Measurements from ENCODE around the gene TMEM191C.
"Not testable (repeated sequence)": the region's sequence is repeated elsewhere in the genome, so short reads cannot be mapped to it uniquely, and the experiment has no call there.

Gene TMEM191C

GRCh38 chr22:21484039-21484438, 16.9 kb downstream of the TMEM191C start:
- not testable (repeated sequence) for DNase-seq

- not testable (repeated sequence) for DNase-seq
Observed at GRCh38 chr22:21487723-21488122, 20.5 kb downstream of the TMEM191C start.

DNA sequence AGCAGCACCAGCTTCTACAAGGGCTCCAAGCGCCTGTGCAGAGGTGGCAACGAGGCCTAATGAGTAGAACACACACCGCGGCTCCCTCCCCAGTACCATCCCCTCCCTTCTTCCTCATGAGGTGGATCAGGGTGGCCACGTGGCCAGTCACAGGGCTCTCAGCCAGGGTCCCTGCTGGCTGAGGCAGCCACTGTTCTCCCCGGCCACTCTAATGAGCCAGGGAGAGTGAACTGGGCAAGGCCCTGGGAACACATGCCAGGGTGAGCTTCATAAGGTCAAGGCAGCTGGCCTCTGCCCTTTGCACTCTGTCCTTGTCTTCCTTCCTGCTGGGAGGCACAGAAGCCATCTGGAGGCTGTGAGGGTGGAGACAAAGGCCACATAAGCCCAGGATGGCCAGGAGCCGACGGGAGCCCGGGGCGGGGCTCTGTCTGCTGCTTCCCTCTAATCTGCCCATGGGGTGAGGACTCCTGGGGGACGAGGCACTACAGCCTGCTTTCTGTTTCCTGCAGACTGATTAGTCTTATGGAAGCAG, 22.0 kb downstream of the TMEM191C start:
- DNase-seq, result not testable (repeated sequence)

DNA sequence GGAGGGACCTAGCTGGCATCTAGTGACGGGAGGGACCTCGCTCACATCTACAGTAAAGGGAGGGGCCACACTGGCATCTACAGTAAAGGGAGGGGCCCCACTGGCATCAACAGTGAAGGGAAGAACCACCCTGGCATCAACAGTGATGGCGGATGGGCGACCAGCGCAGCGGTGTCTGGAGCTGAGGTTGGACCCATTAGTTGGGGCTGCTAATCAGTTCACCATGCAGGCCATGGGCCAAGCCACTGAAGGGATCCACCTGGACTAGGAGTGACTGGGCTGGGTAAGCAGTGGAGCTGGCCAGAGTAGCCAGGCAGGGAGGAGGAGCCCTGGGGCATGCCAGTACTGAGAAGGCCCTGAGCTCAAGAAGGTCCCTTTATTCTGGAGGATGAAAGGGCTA, 23.4 kb downstream of the TMEM191C start:
- DNase-seq, result not testable (repeated sequence)

GRCh38 chr22:21492271-21492670, 25.1 kb downstream of the TMEM191C start:
- not testable (repeated sequence) for DNase-seq

DNA sequence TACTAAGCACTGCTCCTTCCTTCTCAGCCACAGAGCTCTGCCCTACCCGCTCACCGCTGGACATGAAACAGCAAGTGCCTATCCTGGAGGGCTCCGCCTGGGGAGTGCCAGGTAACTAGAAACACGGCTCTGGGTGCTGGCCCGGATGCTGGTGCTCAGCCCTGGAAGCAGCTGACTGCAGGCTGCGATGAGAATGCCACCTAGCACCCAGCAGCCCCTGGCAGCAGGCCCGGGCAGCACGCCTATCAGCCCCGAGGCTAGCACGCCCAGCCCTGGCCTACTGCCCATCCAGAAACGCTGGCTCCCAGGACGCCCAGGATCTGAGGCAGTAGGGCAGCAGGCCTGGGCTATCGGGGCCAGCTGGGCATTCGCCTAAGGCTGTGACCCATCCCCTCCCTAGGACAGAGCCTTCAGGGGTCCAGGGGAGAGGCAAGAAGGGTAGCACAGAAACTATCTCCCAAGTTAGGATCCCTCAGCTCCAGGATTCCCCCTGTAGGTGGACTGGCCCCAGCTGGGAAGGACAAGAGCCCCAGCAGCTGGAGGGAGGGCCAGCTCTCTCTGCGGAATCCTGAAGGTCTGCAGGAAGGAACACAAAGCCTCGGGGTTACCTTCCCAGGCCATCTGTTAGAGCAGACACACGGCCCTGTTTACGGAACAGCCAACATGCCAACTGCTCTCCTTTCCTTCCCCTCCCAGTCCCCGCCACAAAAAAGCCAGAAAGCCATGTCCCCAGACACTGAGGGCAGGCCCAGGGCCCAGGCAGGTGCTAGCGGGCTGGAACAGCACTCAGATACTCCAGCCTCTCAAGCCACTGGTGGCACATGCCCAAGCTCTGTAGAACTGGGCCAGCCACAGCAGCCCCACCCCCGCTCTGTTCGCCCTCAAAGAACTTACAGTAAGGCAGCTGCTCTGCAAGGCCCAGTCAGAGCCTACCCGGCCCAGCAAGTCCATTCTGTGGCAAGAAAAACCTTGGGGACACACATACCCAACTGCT, 26.9 kb downstream of the TMEM191C start:
- DNase-seq, result not testable (repeated sequence)

GRCh38 chr22:21497984-21498383, 30.8 kb downstream of the TMEM191C start:
- DNase-seq, result not testable (repeated sequence)

- DNase-seq, result not testable (repeated sequence)
Observed at GRCh38 chr22:21498489-21498888, 31.3 kb downstream of the TMEM191C start.

GRCh38 chr22:21499623-21500506, 32.7 kb downstream of the TMEM191C start:
- not testable (repeated sequence) for DNase-seq

DNA sequence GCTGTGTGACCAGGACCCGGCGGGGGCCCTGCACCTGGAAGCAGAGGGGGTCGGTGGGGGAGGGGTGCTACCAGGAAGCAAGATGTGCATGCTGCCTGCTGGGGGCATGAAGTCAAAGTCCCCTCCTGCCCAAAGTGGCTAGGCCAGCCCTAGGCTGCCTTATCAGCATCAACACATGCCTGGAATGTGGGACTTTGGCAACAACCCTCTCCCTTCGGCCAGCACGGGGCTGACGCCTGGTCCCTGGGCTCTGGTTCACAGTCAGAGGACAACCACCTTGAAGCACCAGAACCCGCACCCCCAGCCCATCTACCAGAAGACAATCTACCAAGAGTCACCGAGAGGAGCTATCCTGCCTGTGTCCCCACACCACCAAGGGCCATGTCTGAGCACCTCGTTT, 43.2 kb downstream of the TMEM191C start:
- DNase-seq, result not testable (repeated sequence)

DNA sequence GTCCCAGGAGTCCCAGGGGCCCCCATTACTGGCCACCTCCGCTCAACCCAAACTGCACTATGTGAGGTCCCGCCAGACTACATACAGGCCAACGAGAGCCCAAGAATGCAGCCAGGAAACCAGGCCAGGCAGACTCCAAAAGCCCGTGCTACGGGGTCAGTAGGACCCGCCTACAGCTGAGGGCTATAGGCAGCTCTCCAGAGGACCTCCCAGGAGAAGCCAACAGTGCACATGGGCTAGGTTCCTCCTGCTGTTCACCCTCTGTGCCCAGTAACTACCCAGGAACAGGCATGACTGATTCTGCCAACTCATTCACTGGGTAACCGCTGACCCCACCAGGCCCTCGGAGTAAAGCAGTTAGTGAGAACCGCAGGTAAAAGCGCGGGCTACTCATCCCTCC, 44.8 kb downstream of the TMEM191C start:
- not testable (repeated sequence) for DNase-seq

DNA sequence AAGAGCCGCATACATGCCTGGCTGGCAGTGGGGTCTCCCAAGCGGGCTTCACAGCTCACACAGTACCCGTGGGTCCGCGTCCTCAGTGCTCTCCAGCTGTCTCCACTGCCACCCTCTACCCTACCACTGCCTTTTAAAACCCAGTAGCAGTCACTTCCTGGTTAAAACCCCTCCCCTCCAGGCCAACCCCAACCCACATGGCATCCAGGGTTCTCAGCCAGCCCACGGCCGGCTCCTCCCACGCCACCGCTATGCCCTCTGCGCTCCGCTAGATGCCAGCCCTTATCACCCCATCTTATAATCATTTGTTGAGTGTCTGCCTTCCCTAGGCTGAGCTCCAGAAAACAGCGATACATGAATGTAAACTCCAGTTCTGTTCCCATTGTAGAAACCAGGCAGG, 46.9 kb downstream of the TMEM191C start:
- not testable (repeated sequence) for DNase-seq

DNA sequence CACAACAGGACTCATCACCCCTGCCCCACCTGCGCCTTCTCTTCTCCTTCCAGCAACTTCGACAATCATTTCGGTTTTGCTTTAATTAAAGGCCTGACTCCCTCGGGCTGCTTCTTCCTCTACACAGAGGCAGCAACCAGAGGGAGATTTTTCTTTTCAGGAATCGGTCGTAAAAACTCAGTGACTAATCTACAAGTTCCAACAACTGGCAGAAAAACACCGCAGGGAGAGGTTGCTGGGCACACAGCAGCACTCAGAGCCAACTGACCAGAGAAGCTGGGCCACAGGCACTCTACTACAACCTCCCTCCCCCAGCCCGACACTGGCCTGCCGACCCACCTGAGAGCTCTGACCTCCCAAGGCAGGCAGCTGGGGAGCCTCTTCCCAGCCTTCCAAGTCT, 48.0 kb downstream of the TMEM191C start:
- not testable (repeated sequence) for DNase-seq

DNA sequence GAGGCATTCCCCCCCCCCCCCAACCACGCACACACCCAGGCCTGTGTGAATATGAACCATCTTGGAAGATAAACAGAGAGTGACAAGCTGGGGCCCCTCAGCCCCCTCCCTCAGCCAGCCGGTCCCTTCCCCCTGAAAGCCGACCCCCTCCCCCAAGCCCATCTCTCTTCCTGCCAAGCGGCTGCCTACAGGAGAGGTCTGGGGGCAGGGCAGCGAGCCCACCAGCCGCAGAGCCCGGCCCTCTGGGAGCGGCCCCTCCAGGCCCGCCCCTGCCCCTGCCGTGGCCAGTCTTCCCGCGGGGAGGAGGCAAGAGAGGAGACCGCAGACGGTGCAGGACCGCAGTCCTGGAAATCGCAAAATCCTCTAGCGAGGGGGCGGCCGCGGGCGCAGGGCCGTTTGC, 49.3 kb downstream of the TMEM191C start:
- not testable (repeated sequence) for DNase-seq

DNA sequence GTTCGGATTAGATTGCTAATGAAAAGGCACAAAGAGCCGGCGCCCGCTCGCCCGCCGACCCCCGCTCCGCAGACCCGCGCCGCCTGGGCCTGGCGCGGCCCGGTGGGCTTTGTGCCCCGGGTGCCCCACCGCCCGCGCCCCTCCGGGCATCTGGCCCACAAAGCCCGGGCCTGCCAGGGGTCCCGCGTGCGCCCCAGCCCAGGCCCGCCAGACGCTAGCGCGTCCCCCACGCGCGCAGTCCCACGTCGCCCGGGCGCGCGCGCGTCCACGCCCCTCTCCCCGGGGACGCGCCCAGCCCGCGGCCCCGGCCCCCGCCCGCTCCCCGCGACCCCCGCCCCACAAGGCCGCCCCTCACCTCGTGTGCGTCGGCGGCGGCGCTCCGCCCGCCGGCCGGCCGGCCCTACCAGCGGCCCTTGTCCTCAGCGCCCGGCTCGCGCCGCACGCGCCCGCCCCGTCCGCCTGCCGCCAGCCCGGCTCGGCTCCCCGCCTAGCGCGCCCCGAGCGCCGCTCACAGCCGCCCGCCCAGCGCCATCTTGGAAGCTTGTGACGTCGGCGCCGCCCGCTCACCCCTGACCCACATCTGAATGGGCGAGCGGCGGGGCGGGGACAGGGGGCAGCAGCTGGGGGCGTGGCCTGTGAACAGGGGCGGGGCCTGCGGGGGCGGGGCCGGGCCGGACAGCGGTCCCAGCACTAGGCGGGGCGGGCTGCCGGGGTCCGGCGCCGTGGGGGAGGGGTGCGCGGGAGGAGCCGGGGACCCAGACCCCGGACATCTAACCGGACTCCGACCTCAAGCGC, 50.0 kb downstream of the TMEM191C start:
- not testable (repeated sequence) for DNase-seq
